IMR-90 (cell line): ENCODE measurements around the gene MBL2. TPM values are rescaled to one million over a fixed set of nuclear protein-coding genes. Genes with fewer than 3 reads are reported as not detected.

Experiments used
- ATAC-seq: fragments of 200-7000 bp; cut with Tn5 transposase; 2 replicates; pipeline ENCODE4 v1.9.1; 2020; ENCODE audit warnings: low read depth, mild to moderate bottlenecking, moderate library complexity
- BruUV-seq: library from RNA; stranded (reverse); fragments of 400-500 nt; replicated peaks from 2 replicates; lab custom pipeline; 2021; lab: Mats Ljungman, UMichigan
- CTCF ChIA-PET: fragments of 300-600 bp; formaldehyde crosslinking; extraction: SDS; loops from one replicate; lab custom pipeline; 2021; ENCODE audit warnings: antibody characterized with exemption; lab: Yijun Ruan, JAX
- POLR2A ChIA-PET: fragments of 300-600 bp; sonication (Branson Sonifier 250); formaldehyde crosslinking; loops from one replicate; lab custom pipeline; 2022; ENCODE audit warnings: antibody characterized with exemption; ENCODE audit not compliant: unreplicated experiment; lab: Charles Lee
- DNase-seq: peaks from one replicate; pipeline ENCODE4 v3.0.0; 2013
- H2AFZ ChIP-seq: replicated peaks from 2 replicates; pipeline ENCODE3; 2013; ENCODE audit warnings: low read length, mild to moderate bottlenecking; ENCODE audit not compliant: poor library complexity
- H2AK5ac ChIP-seq: 2 replicates; pipeline ENCODE4 v1.6.1; 2013; ENCODE audit warnings: low read depth, low read length, inconsistent platforms
- H2AK9ac ChIP-seq: replicated peaks from 2 replicates; pipeline ENCODE3; 2013; ENCODE audit warnings: mild to moderate bottlenecking, low read depth, low read length, moderate library complexity; ENCODE audit not compliant: poor library complexity
- H2BK120ac ChIP-seq: 2 replicates; pipeline ENCODE4 v1.6.1; 2013; ENCODE audit warnings: low read depth, low read length, inconsistent platforms
- H2BK15ac ChIP-seq: 3 replicates; pipeline ENCODE4 v1.6.1; 2013; ENCODE audit warnings: low read depth, low read length, inconsistent platforms
- H2BK20ac ChIP-seq: 2 replicates; pipeline ENCODE4 v1.6.1; 2013; ENCODE audit warnings: low read depth, mild to moderate bottlenecking, inconsistent platforms, low read length, moderate library complexity
- H2BK5ac ChIP-seq: 2 replicates; pipeline ENCODE4 v1.6.1; 2013; ENCODE audit warnings: mild to moderate bottlenecking, low read depth, low read length, inconsistent platforms; ENCODE audit not compliant: poor library complexity, severe bottlenecking
- H3K14ac ChIP-seq: replicated peaks from 2 replicates; pipeline ENCODE4 v1.6.1; 2013; ENCODE audit warnings: low read depth, low read length, inconsistent platforms
- H3K18ac ChIP-seq: 2 replicates; pipeline ENCODE4 v1.6.1; 2013; ENCODE audit warnings: low read depth, low read length, control low read depth
- H3K23ac ChIP-seq: 2 replicates; pipeline ENCODE4 v1.6.1; 2013; ENCODE audit warnings: low read depth, low read length, inconsistent platforms
- H3K27ac ChIP-seq: 2 replicates; pipeline ENCODE4 v1.5.1; 2013; ENCODE audit warnings: mild to moderate bottlenecking, control low read depth, low read length; ENCODE audit not compliant: insufficient read depth
- H3K27me3 ChIP-seq: 2 replicates; pipeline ENCODE4 v1.6.1; 2013; ENCODE audit warnings: low read length; ENCODE audit not compliant: control insufficient read depth, insufficient read depth
- H3K36me3 ChIP-seq: 2 replicates; pipeline ENCODE4 v1.6.1; 2013; ENCODE audit warnings: low read length, mixed read lengths; ENCODE audit not compliant: control insufficient read depth, insufficient read depth
- H3K4ac ChIP-seq: 2 replicates; pipeline ENCODE4 v1.6.1; 2013; ENCODE audit warnings: low read depth, low read length, inconsistent platforms
- H3K4me1 ChIP-seq: 2 replicates; pipeline ENCODE4 v1.6.1; 2013; ENCODE audit warnings: low read length, mixed read lengths; ENCODE audit not compliant: control insufficient read depth, insufficient read depth
- H3K4me2 ChIP-seq: 2 replicates; pipeline ENCODE4 v1.6.1; 2013; ENCODE audit warnings: low read depth, mild to moderate bottlenecking, control low read depth, low read length, moderate library complexity
- H3K4me3 ChIP-seq: 2 replicates; pipeline ENCODE4 v1.5.1; 2013; ENCODE audit warnings: low read depth, mild to moderate bottlenecking, control low read depth, low read length, moderate library complexity; ENCODE audit not compliant: insufficient read depth
- H3K56ac ChIP-seq: 2 replicates; pipeline ENCODE4 v1.6.1; 2013; ENCODE audit warnings: low read length, inconsistent platforms; ENCODE audit not compliant: insufficient read depth; ENCODE audit errors: extremely low read depth
- H3K79me1 ChIP-seq, 2 experiments: 2 replicates each; pipeline ENCODE4 v1.6.1; 2013; ENCODE audit warnings: low read length in 2 of 2, inconsistent platforms in 1 of 2, low read depth in 1 of 2
- H3K9ac ChIP-seq: 2 replicates; pipeline ENCODE4 v1.6.1; 2013; ENCODE audit warnings: low read depth, low read length, control low read depth
- H3K9me1 ChIP-seq: 2 replicates; pipeline ENCODE4 v1.6.1; 2013; ENCODE audit warnings: low read length, inconsistent platforms; ENCODE audit not compliant: insufficient read depth
- H3K9me3 ChIP-seq: 2 replicates; pipeline ENCODE4 v1.6.1; 2013; ENCODE audit warnings: low read length; ENCODE audit not compliant: control insufficient read depth, insufficient read depth
- H4K20me1 ChIP-seq: 2 replicates; pipeline ENCODE4 v1.6.1; 2013; ENCODE audit warnings: low read length, inconsistent platforms; ENCODE audit not compliant: insufficient read depth
- H4K5ac ChIP-seq: 2 replicates; pipeline ENCODE4 v1.6.1; 2013; ENCODE audit warnings: mild to moderate bottlenecking, low read depth, low read length, control low read depth
- H4K8ac ChIP-seq, 2 experiments: 2 replicates each; pipeline ENCODE4 v1.6.1; 2013; ENCODE audit warnings: low read depth in 2 of 2, low read length in 2 of 2, control low read depth in 1 of 2, inconsistent platforms in 1 of 2
- H4K91ac ChIP-seq: 2 replicates; pipeline ENCODE4 v1.6.1; 2013; ENCODE audit warnings: low read depth, low read length, inconsistent platforms; ENCODE audit not compliant: insufficient read depth
- ELK1 ChIP-seq: fragments of 150-350 bp; IDR thresholded peaks from 2 replicates; pipeline ENCODE4 v1.6.1; 2016; ENCODE audit warnings: low read depth, mild to moderate bottlenecking, low read length, moderate library complexity, borderline replicate concordance
- MAZ ChIP-seq: IDR thresholded peaks from 2 replicates; pipeline ENCODE4 v1.6.1; 2012; ENCODE audit warnings: low read depth, mild to moderate bottlenecking, low read length, improper control_type of control experiment, moderate library complexity, borderline replicate concordance
- WGBS, 2 experiments: methylation state at CpG; one replicate each; pipeline versions ENCODE4 v1.1.5 to v1.1.7; 2013; ENCODE audit warnings: missing lambda C conversion rate in 2 of 2; ENCODE audit not compliant: insufficient read length in 1 of 2; ENCODE audit errors: extremely low coverage in 2 of 2; 5-methylcytosine and 5-hydroxymethylcytosine counted together
- dilution Hi-C: fragments of 300-500 bp; cut with HindIII; formaldehyde crosslinking; loops from one replicate; pipeline ENCODE4 v1.14.3; 2018; ENCODE audit warnings: low sequenced_read_pairs; ENCODE audit not compliant: unreplicated experiment
- in situ Hi-C: fragments of 300-500 bp; cut with MboI; formaldehyde crosslinking; loops from 3 replicates; pipeline ENCODE4 v1.14.3; 2019; ENCODE audit warnings: low sequenced_read_pairs, inconsistent platforms, mixed read lengths
- intact Hi-C: fragments of 100-400 bp; cut with micrococcal nuclease; formaldehyde crosslinking; loops from 2 replicates; pipeline ENCODE4 v1.10.0; 2022
- polyA plus RNA-seq, 3 experiments: library from polyadenylated mRNA; depleted of rRNA; stranded (reverse); fragments of >200 nt; gene quantifications; 2 replicates each; pipeline ENCODE4 v1.2.3, GENCODE V29; 2012; ENCODE audit warnings: low replicate concordance in 1 of 3
- total RNA-seq: library from RNA; depleted of rRNA; stranded (reverse); fragments of >200 nt; gene quantifications from 2 replicates; pipeline ENCODE4 v1.2.3, GENCODE V29; 2012

The MBL2 gene
- total and polyA plus RNA-seq, 2 of the 4 experiments (the other 2 are of a cell fraction) = not detected

- Histone ChIP-seq H4K91ac (no peak overlapping the region), H3K27me3 (no peaks in the 10 kb centered on the region; the same call in 1 of the 2 replicates), H3K9ac (no peak overlapping the region), H3K56ac (no peak overlapping the region), H3K23ac (no peak overlapping the region), H3K27ac (no peak overlapping the region), H3K79me1 (no peaks in the 10 kb centered on the region), H2AFZ (no peak overlapping the region), H4K5ac (no peak overlapping the region), H3K4ac (no peak overlapping the region), H3K36me3 (no peaks in the 10 kb centered on the region), H2AK9ac (no peak overlapping the region), H2BK15ac (no peak overlapping the region), H3K4me3 (no peak overlapping the region), H2BK120ac (no peak overlapping the region), H2BK20ac (no peak overlapping the region), H4K8ac (no peak overlapping the region), H2BK5ac (no peak overlapping the region), H3K4me1 (no peaks in the 10 kb centered on the region), H4K20me1 (no peaks in the 10 kb centered on the region), H3K9me1 (no peaks in the 10 kb centered on the region), H3K14ac (no peak overlapping the region), H3K9me3 (no peaks in the 10 kb centered on the region), H2AK5ac (no peak overlapping the region), H3K4me2 (no peak overlapping the region), H3K18ac (no peak overlapping the region)
- CTCF ChIA-PET = no interaction called here
- intact Hi-C loops (no loop called here), dilution Hi-C loops (no loop called here), in situ Hi-C loops (no loop called here)
- no TSS peak for BruUV-seq
- ATAC-seq = no peak
- WGBS, 2 experiments = 83% methylated on average over 1 of the region's 5 CpGs; no CpG with 5 or more reads in 1 of the 2 experiments
- no peak for DNase-seq
- TF ChIP-seq MAZ (no peak), ELK1 (no peak)
- POLR2A ChIA-PET = no interaction called here
Observed at GRCh38 chr10:52738951-52739350, 33.6 kb downstream of the MBL2 start.
